Left renal pelvis (tissue), 4 donors: ENCODE data around the gene ACBD6. TPM values are rescaled to one million over a fixed set of nuclear protein-coding genes. Genes with fewer than 3 reads are reported as not detected.

Source experiments
- DNase-seq, 4 donors: peaks; one replicate each; pipeline ENCODE4 v3.0.0-alpha.2; 2013; ENCODE audit warnings: low read depth in 4 of 4, low spot score in 3 of 4
- polyA plus RNA-seq, 4 donors: library from polyadenylated mRNA; unstranded; fragments of 120-200 nt; gene quantifications; one replicate each; pipeline ENCODE4 v1.2.1, GENCODE V29; 2013; ENCODE audit not compliant: insufficient read length in 4 of 4

Gene ACBD6
- polyA plus RNA-seq, 4 donors: 63.8 to 78.8 (median 69.6) TPM

- no peak for DNase-seq
These were observed 191.2 kb downstream of the ACBD6 start for GRCh38 chr1:180311011-180311730.

GRCh38 chr1:180310095-180310494 is 192.3 kb downstream of the ACBD6 start:
- DNase-seq: no peak

GRCh38 chr1:180309338-180309737 is 193.0 kb downstream of the ACBD6 start:
- no peak for DNase-seq

- no peak for DNase-seq
These were observed 201.1 kb downstream of the ACBD6 start for GRCh38 chr1:180301135-180301742.

- DNase-seq: no peak
These were observed 202.7 kb downstream of the ACBD6 start for GRCh38 chr1:180299479-180300221.

GRCh38 chr1:180295999-180296398 is 206.4 kb downstream of the ACBD6 start:
- no peak for DNase-seq

GRCh38 chr1:180294711-180295110 is 207.7 kb downstream of the ACBD6 start:
- DNase-seq: no peak

- DNase-seq: no peak
These were observed 211.4 kb downstream of the ACBD6 start for GRCh38 chr1:180291004-180291403.

- DNase-seq: no peak
These were observed 211.9 kb downstream of the ACBD6 start for GRCh38 chr1:180290265-180291001.

- DNase-seq: no peak
These were observed 213.4 kb downstream of the ACBD6 start for GRCh38 chr1:180288940-180289339.

GRCh38 chr1:180287988-180288705 is 214.2 kb downstream of the ACBD6 start:
- no peak for DNase-seq

- no peak for DNase-seq
These were observed 216.0 kb downstream of the ACBD6 start for GRCh38 chr1:180286417-180286816.

GRCh38 chr1:180283098-180283497 is 219.3 kb downstream of the ACBD6 start:
- no peak for DNase-seq

- no peak for DNase-seq
These were observed 219.9 kb downstream of the ACBD6 start for GRCh38 chr1:180282401-180283044.

- DNase-seq: no peak
These were observed 220.9 kb downstream of the ACBD6 start for GRCh38 chr1:180281490-180281889.

GRCh38 chr1:180280617-180281016 is 221.8 kb downstream of the ACBD6 start:
- DNase-seq: no peak

GRCh38 chr1:180279651-180280050 is 222.7 kb downstream of the ACBD6 start:
- no peak for DNase-seq

- no peak for DNase-seq
These were observed 223.6 kb downstream of the ACBD6 start for GRCh38 chr1:180278596-180279395.

GRCh38 chr1:180278194-180278515 is 224.2 kb downstream of the ACBD6 start:
- DNase-seq: no peak
